HEK293 (cell line): ENCODE results near the gene PRELID1.

Source experiments
- CTCF ChIA-PET: fragments of 350-600 bp; formaldehyde crosslinking; extraction: SDS; loops from one replicate; lab custom pipeline; 2021; ENCODE audit warnings: antibody characterized with exemption; lab: Yijun Ruan, JAX
- POLR2A ChIA-PET: fragments of 300-600 bp; formaldehyde crosslinking; extraction: SDS; loops from one replicate; lab custom pipeline; 2020; ENCODE audit warnings: antibody characterized with exemption, inconsistent platforms; lab: Yijun Ruan, JAX
- H3K27ac ChIP-seq: fragments of 200-500 bp; sonication (Bioruptor generic); 2 replicates; pipeline ENCODE4 v1.5.1; 2014; ENCODE audit warnings: low read depth, low read length, control low read depth, inconsistent platforms; ENCODE audit errors: extremely low read depth
- H3K36me3 ChIP-seq, 2 experiments: fragments of 200-500 bp in 1 of 2; sonication (Bioruptor generic) in 1 of 2; 1 replicate in 1 of 2; 2 replicates in 1 of 2; pipeline ENCODE4 v1.5.1; 2014 to 2017; ENCODE audit warnings: inconsistent platforms in 2 of 2, low read length in 2 of 2; ENCODE audit not compliant: control insufficient read depth in 2 of 2, insufficient read depth in 1 of 2
- H3K4me1 ChIP-seq: fragments of 200-500 bp; sonication (Bioruptor generic); 2 replicates; pipeline ENCODE4 v1.5.1; 2014; ENCODE audit warnings: mild to moderate bottlenecking, low read length, inconsistent platforms; ENCODE audit not compliant: control insufficient read depth, insufficient read depth
- H3K4me3 ChIP-seq: 2 replicates; pipeline ENCODE4 v1.5.1; 2011; ENCODE audit warnings: low read depth, mild to moderate bottlenecking, control low read depth, low read length, moderate library complexity
- H3K9me3 ChIP-seq: fragments of 200-500 bp; sonication (Bioruptor generic); 2 replicates; pipeline ENCODE4 v1.5.1; 2014; ENCODE audit warnings: low read depth, low read length, inconsistent platforms; ENCODE audit not compliant: control insufficient read depth, insufficient read depth
- BCL11A ChIP-seq: fragments of 450-650 bp; formaldehyde crosslinking; IDR thresholded peaks from 2 replicates; pipeline ENCODE4 v1.5.1; 2016; ENCODE audit warnings: low read depth, missing biosample characterization, missing genetic modification characterization
- CTCF ChIP-seq: fragments of 450-650 bp; formaldehyde crosslinking; IDR thresholded peaks from 2 replicates; pipeline ENCODE4 v1.5.1; 2016; ENCODE audit warnings: missing biosample characterization, missing genetic modification characterization
- FEZF1 ChIP-seq: fragments of 450-650 bp; formaldehyde crosslinking; IDR thresholded peaks from 2 replicates; pipeline ENCODE4 v1.5.1; 2016; ENCODE audit warnings: missing biosample characterization, missing genetic modification characterization
- GLI2 ChIP-seq: fragments of 450-650 bp; formaldehyde crosslinking; IDR thresholded peaks from 2 replicates; pipeline ENCODE4; 2017; ENCODE audit warnings: missing biosample characterization, missing genetic modification characterization, low read depth, borderline replicate concordance
- IKZF3 ChIP-seq: fragments of 450-650 bp; IDR thresholded peaks from 2 replicates; pipeline ENCODE4 v1.5.0; 2018; ENCODE audit warnings: missing biosample characterization, mild to moderate bottlenecking, missing genetic modification characterization, moderate library complexity
- KLF8 ChIP-seq: fragments of 450-650 bp; formaldehyde crosslinking; IDR thresholded peaks from 2 replicates; pipeline ENCODE4 v1.5.1; 2016; ENCODE audit warnings: missing biosample characterization, missing genetic modification characterization
- OVOL3 ChIP-seq: fragments of 450-650 bp; formaldehyde crosslinking; IDR thresholded peaks from 2 replicates; pipeline ENCODE4 v1.5.1; 2016; ENCODE audit warnings: missing biosample characterization, missing genetic modification characterization
- SP2 ChIP-seq: fragments of 450-650 bp; formaldehyde crosslinking; IDR thresholded peaks from 2 replicates; pipeline ENCODE4 v1.5.1; 2016; ENCODE audit warnings: missing biosample characterization, missing genetic modification characterization
- SP3 ChIP-seq: fragments of 450-650 bp; formaldehyde crosslinking; IDR thresholded peaks from 2 replicates; pipeline ENCODE4 v1.5.1; 2016; ENCODE audit warnings: missing biosample characterization, missing genetic modification characterization
- ZBTB21 ChIP-seq: fragments of 450-650 bp; formaldehyde crosslinking; IDR thresholded peaks from 2 replicates; pipeline ENCODE4 v1.5.1; 2017; ENCODE audit warnings: missing biosample characterization, missing genetic modification characterization
- ZBTB6 ChIP-seq: fragments of 450-650 bp; formaldehyde crosslinking; IDR thresholded peaks from 2 replicates; pipeline ENCODE4 v1.5.1; 2017; ENCODE audit warnings: missing biosample characterization, missing genetic modification characterization
- ZNF112 ChIP-seq: fragments of 450-650 bp; formaldehyde crosslinking; IDR thresholded peaks from 2 replicates; pipeline ENCODE4 v1.5.0; 2017; ENCODE audit warnings: missing biosample characterization, missing genetic modification characterization
- ZNF211 ChIP-seq: fragments of 450-650 bp; formaldehyde crosslinking; IDR thresholded peaks from 2 replicates; pipeline ENCODE4 v1.5.1; 2016; ENCODE audit warnings: low read depth, missing biosample characterization, missing genetic modification characterization
- ZNF24 ChIP-seq: fragments of 450-650 bp; formaldehyde crosslinking; IDR thresholded peaks from 2 replicates; pipeline ENCODE4 v1.5.1; 2016; ENCODE audit warnings: missing biosample characterization, missing genetic modification characterization
- ZNF324 ChIP-seq: fragments of 450-650 bp; formaldehyde crosslinking; IDR thresholded peaks from 2 replicates; pipeline ENCODE4 v1.5.1; 2016; ENCODE audit warnings: missing biosample characterization, missing genetic modification characterization
- ZNF394 ChIP-seq: fragments of 450-650 bp; formaldehyde crosslinking; IDR thresholded peaks from 2 replicates; pipeline ENCODE4 v1.5.1; 2016; ENCODE audit warnings: missing biosample characterization, missing genetic modification characterization, mild to moderate bottlenecking, moderate library complexity, borderline replicate concordance
- ZNF404 ChIP-seq: fragments of 450-650 bp; formaldehyde crosslinking; IDR thresholded peaks from 2 replicates; pipeline ENCODE4 v1.5.1; 2017; ENCODE audit warnings: missing biosample characterization, missing genetic modification characterization
- ZNF473 ChIP-seq: fragments of 450-650 bp; formaldehyde crosslinking; IDR thresholded peaks from 2 replicates; pipeline ENCODE4 v1.5.1; 2017; ENCODE audit warnings: missing biosample characterization, missing genetic modification characterization
- ZNF488 ChIP-seq: fragments of 450-650 bp; formaldehyde crosslinking; IDR thresholded peaks from 2 replicates; pipeline ENCODE4 v1.5.1; 2016; ENCODE audit warnings: missing biosample characterization, missing genetic modification characterization
- ZNF529 ChIP-seq: fragments of 450-650 bp; formaldehyde crosslinking; IDR thresholded peaks from 2 replicates; pipeline ENCODE4 v1.5.1; 2017; ENCODE audit warnings: missing genetic modification characterization, missing biosample characterization; ENCODE audit not compliant: insufficient replicate concordance
- ZNF639 ChIP-seq: fragments of 450-650 bp; formaldehyde crosslinking; IDR thresholded peaks from 2 replicates; pipeline ENCODE4 v1.5.1; 2016; ENCODE audit warnings: missing biosample characterization, missing genetic modification characterization
- ZNF677 ChIP-seq: fragments of 450-650 bp; IDR thresholded peaks from 2 replicates; pipeline ENCODE4 v1.5.0; 2018; ENCODE audit warnings: missing biosample characterization, mild to moderate bottlenecking, missing genetic modification characterization, moderate library complexity
- ZNF692 ChIP-seq: fragments of 450-650 bp; formaldehyde crosslinking; IDR thresholded peaks from 2 replicates; pipeline ENCODE4 v1.5.1; 2016; ENCODE audit warnings: missing biosample characterization, missing genetic modification characterization
- ZNF707 ChIP-seq: fragments of 450-650 bp; formaldehyde crosslinking; IDR thresholded peaks from 2 replicates; pipeline ENCODE4 v1.5.1; 2016; ENCODE audit warnings: missing biosample characterization, missing genetic modification characterization

PRELID1 gene

GRCh38 chr5:177271113-177271512 is 32.5 kb upstream of the PRELID1 start (continued):
- no peak for TF ChIP-seq SP2 (tag by site-specific recombination)
- TF ChIP-seq BCL11A, result no peak
- no peak for TF ChIP-seq ZNF707
- no peak for TF ChIP-seq KLF8 (tag by site-specific recombination)

- Histone ChIP-seq H3K4me3 (no peak overlapping the region), H3K36me3 (peaks cover 54 to 83% of the 10 kb centered on the region in 2 experiments), H3K9me3 (no peaks in the 10 kb centered on the region), H3K27ac (no peak overlapping the region), H3K4me1 (no peaks in the 10 kb centered on the region)
- ChIA-PET CTCF (no interaction called here), POLR2A (no interaction called here)
- no peak for TF ChIP-seq FEZF1 (tag by site-specific recombination)
- no peak for TF ChIP-seq CTCF
Measured at GRCh38 chr5:177275883-177276282, 27.7 kb upstream of the PRELID1 start.

GRCh38 chr5:177276886-177277285 is 26.7 kb upstream of the PRELID1 start:
- Histone ChIP-seq H3K9me3 (no peaks in the 10 kb centered on the region), H3K4me1 (no peaks in the 10 kb centered on the region), H3K4me3 (no peak overlapping the region), H3K36me3 (peaks cover 59 to 84% of the 10 kb centered on the region in 2 experiments), H3K27ac (no peak overlapping the region)
- ChIA-PET CTCF (interaction anchor here (0.6 to 1.3 kb wide), 3 partner anchors 13 to 179 kb away, joined by 3 to 4 read pairs (median 3); no protein-coding TSS in a partner anchor), POLR2A (no interaction called here)
- TF ChIP-seq ZBTB21 (tag by site-specific recombination), result no peak
- no peak for TF ChIP-seq OVOL3 (tag by site-specific recombination)

- Histone ChIP-seq H3K9me3 (no peaks in the 10 kb centered on the region), H3K4me1 (no peaks in the 10 kb centered on the region), H3K4me3 (no peak overlapping the region), H3K36me3 (peaks cover 67 to 86% of the 10 kb centered on the region in 2 experiments), H3K27ac (no peak overlapping the region)
- TF ChIP-seq ZNF692 (tag by site-specific recombination), result no peak
- no peak for TF ChIP-seq ZBTB6 (tag by site-specific recombination)
- TF ChIP-seq ZNF112, result no peak
- TF ChIP-seq IKZF3 (tag by site-specific recombination), result no peak
- TF ChIP-seq SP3 (tag by site-specific recombination), result no peak
- no peak for TF ChIP-seq ZNF394 (tag by site-specific recombination)
- TF ChIP-seq ZNF24 (tag by site-specific recombination), result no peak
- TF ChIP-seq ZNF677 (tag by site-specific recombination), result no peak
- no peak for TF ChIP-seq ZNF324
- TF ChIP-seq ZNF473, result no peak
- TF ChIP-seq ZNF211 (tag by site-specific recombination), result no peak
- TF ChIP-seq ZNF639 (tag by site-specific recombination), result no peak
- no peak for TF ChIP-seq ZNF404 (tag by site-specific recombination)
- TF ChIP-seq GLI2 (tag by site-specific recombination), result no peak
- TF ChIP-seq ZNF488, result no peak
- no peak for TF ChIP-seq ZNF529 (tag by site-specific recombination)
- ChIA-PET CTCF (interaction anchor here (0.6 kb wide), 1 partner anchor 710 kb away, joined by 3 read pairs; no protein-coding TSS in a partner anchor), POLR2A (no interaction called here)
Measured at GRCh38 chr5:177288191-177288590, 15.4 kb upstream of the PRELID1 start.
